ENCODE results near the gene NLRX1.
"Not testable (repeated sequence)": the region's sequence is repeated elsewhere in the genome, so short reads cannot be mapped to it uniquely, and the experiment has no call there.

The NLRX1 gene

GRCh38 chr11:119185981-119186634 lies 17.6 kb downstream of the NLRX1 start:
- no peak for DNase-seq (ENCODE audit: low read depth)

GRCh38 chr11:119187123-119187892 lies 18.8 kb downstream of the NLRX1 start:
- no peak for DNase-seq (ENCODE audit: low read depth)

- DNase-seq (ENCODE audit: low read depth) = no peak
These were observed 19.5 kb downstream of the NLRX1 start for GRCh38 chr11:119188067-119188466.

GRCh38 chr11:119188887-119189286 lies 20.4 kb downstream of the NLRX1 start:
- no peak for DNase-seq (ENCODE audit: low read depth)

GRCh38 chr11:119189393-119189792 lies 20.9 kb downstream of the NLRX1 start:
- DNase-seq (ENCODE audit: low read depth) = no peak

- peak; percentile 56 for DNase-seq (ENCODE audit: low read depth)
These were observed 22.0 kb downstream of the NLRX1 start for GRCh38 chr11:119190531-119190930.

- not testable (repeated sequence) for DNase-seq (ENCODE audit: low read depth)
These were observed 22.7 kb downstream of the NLRX1 start for GRCh38 chr11:119191265-119191664.

- peak; percentile 84 for DNase-seq (ENCODE audit: low read depth)
These were observed 23.6 kb downstream of the NLRX1 start for GRCh38 chr11:119192111-119192510.

GRCh38 chr11:119193001-119193400 lies 24.5 kb downstream of the NLRX1 start:
- DNase-seq (ENCODE audit: low read depth) = no peak

- no peak for DNase-seq (ENCODE audit: low read depth)
These were observed 25.1 kb downstream of the NLRX1 start for GRCh38 chr11:119193626-119194025.

- DNase-seq (ENCODE audit: low read depth) = no peak
These were observed 26.4 kb downstream of the NLRX1 start for GRCh38 chr11:119194811-119195440.

GRCh38 chr11:119195680-119196079 lies 27.2 kb downstream of the NLRX1 start:
- DNase-seq (ENCODE audit: low read depth) = peak; percentile 76

- peak; percentile 94 for DNase-seq (ENCODE audit: low read depth)
These were observed 28.4 kb downstream of the NLRX1 start for GRCh38 chr11:119196833-119197483.

GRCh38 chr11:119198925-119199324 lies 30.4 kb downstream of the NLRX1 start:
- no peak for DNase-seq (ENCODE audit: low read depth)

GRCh38 chr11:119201236-119201635 lies 32.7 kb downstream of the NLRX1 start:
- DNase-seq (ENCODE audit: low read depth) = not testable (repeated sequence)

- DNase-seq (ENCODE audit: low read depth) = no peak
These were observed 34.0 kb downstream of the NLRX1 start for GRCh38 chr11:119202554-119202953.

GRCh38 chr11:119204066-119204465 lies 35.5 kb downstream of the NLRX1 start:
- DNase-seq (ENCODE audit: low read depth) = no peak

GRCh38 chr11:119205080-119205479 lies 36.6 kb downstream of the NLRX1 start:
- no peak for DNase-seq (ENCODE audit: low read depth)

- DNase-seq (ENCODE audit: low read depth) = peak; percentile 73
These were observed 37.3 kb downstream of the NLRX1 start, which contains the start of gene CBL for GRCh38 chr11:119205574-119206510. TSS of gene CBL (plus strand) at chr11:119206339. CDS start at chr11:119206418, 79 bp downstream.

- peak; percentile 32 for DNase-seq (ENCODE audit: low read depth)
These were observed 38.2 kb downstream of the NLRX1 start for GRCh38 chr11:119206511-119207414.
